MCF 10A (cell line): ENCODE data around the gene SPIC. TPM values are rescaled to one million over a fixed set of nuclear protein-coding genes. Genes with fewer than 3 reads are reported as not detected.

ENCODE experiments used
- Bru-seq: library from RNA; stranded (reverse); fragments of 400-500 nt; gene quantifications from one replicate; lab custom pipeline; 2021; lab: Mats Ljungman, UMichigan
- BruChase-seq, 2 experiments: library from RNA; stranded (reverse); fragments of 400-500 nt; gene quantifications; one replicate each; lab custom pipeline; 2021; lab: Mats Ljungman, UMichigan
- BruUV-seq: library from RNA; stranded (reverse); fragments of 400-500 nt; replicated peaks from 2 replicates; lab custom pipeline; 2021; lab: Mats Ljungman, UMichigan
- CTCF ChIA-PET: fragments of 300-600 bp; sonication (Branson Sonifier 250); formaldehyde crosslinking; extraction: SDS; loops from one replicate; lab custom pipeline; 2021; ENCODE audit warnings: antibody characterized with exemption, inconsistent platforms; lab: Yijun Ruan, JAX
- POLR2A ChIA-PET: fragments of 300-600, 350-650 bp; sonication (Branson Sonifier 250); formaldehyde crosslinking; extraction: SDS; loops from one replicate; lab custom pipeline; 2020; ENCODE audit warnings: antibody characterized with exemption, inconsistent platforms; lab: Yijun Ruan, JAX
- DNase-seq: peaks from one replicate; pipeline ENCODE4 v3.0.0-alpha.2; 2018; ENCODE audit not compliant: unreplicated experiment
- H3K27ac Mint-ChIP-seq: one replicate; pipeline ENCODE4 v1.8.0; 2022; ENCODE audit warnings: mild to moderate bottlenecking, low read depth, mixed read lengths; ENCODE audit not compliant: unreplicated experiment
- H3K27me3 Mint-ChIP-seq: one replicate; pipeline ENCODE4 v1.8.0; 2022; ENCODE audit warnings: mixed read lengths; ENCODE audit not compliant: insufficient read depth, unreplicated experiment
- H3K36me3 Mint-ChIP-seq: one replicate; pipeline ENCODE4 v1.8.0; 2022; ENCODE audit warnings: mild to moderate bottlenecking, moderate library complexity, mixed read lengths; ENCODE audit not compliant: insufficient read depth, unreplicated experiment
- H3K4me1 Mint-ChIP-seq: one replicate; pipeline ENCODE4 v1.8.0; 2022; ENCODE audit warnings: mixed read lengths; ENCODE audit not compliant: insufficient read depth, unreplicated experiment
- H3K4me3 Mint-ChIP-seq: one replicate; pipeline ENCODE4 v1.8.0; 2022; ENCODE audit warnings: mild to moderate bottlenecking, moderate library complexity, mixed read lengths; ENCODE audit not compliant: unreplicated experiment
- H3K9me3 Mint-ChIP-seq: one replicate; pipeline ENCODE4 v1.8.0; 2022; ENCODE audit warnings: mixed read lengths; ENCODE audit not compliant: unreplicated experiment
- intact Hi-C: fragments of 100-400 bp; cut with micrococcal nuclease; formaldehyde crosslinking; loops from 2 replicates; pipeline ENCODE4 v1.14.1; 2022
- long read RNA-seq: library from polyadenylated mRNA; stranded (forward); transcript quantifications from one replicate; pipeline ENCODE4 v2.0.0, GENCODE V29; 2022
- total RNA-seq: library from RNA; stranded (reverse); gene quantifications from 2 replicates; pipeline ENCODE4 v1.2.3, GENCODE V29; 2022
- TF ChIP-seq, protein P1 (sequence below): fragments of 200-600 bp; IDR thresholded peaks from one replicate; pipeline ENCODE4 v1.8.0; 2022; ENCODE audit warnings: antibody characterized with exemption, mild to moderate bottlenecking; ENCODE audit not compliant: unreplicated experiment

SPIC gene
- not detected in 2 replicates for total RNA-seq
- not detected for Bru-seq, nascent RNA
- percentile 7 among the genes with signal in this experiment for BruChase-seq, experiment 1, labeled RNA remaining after a 6-hour chase
- not detected for BruChase-seq, experiment 2, labeled RNA remaining after a 2-hour chase
- long read RNA-seq = 0 reads

DNA sequence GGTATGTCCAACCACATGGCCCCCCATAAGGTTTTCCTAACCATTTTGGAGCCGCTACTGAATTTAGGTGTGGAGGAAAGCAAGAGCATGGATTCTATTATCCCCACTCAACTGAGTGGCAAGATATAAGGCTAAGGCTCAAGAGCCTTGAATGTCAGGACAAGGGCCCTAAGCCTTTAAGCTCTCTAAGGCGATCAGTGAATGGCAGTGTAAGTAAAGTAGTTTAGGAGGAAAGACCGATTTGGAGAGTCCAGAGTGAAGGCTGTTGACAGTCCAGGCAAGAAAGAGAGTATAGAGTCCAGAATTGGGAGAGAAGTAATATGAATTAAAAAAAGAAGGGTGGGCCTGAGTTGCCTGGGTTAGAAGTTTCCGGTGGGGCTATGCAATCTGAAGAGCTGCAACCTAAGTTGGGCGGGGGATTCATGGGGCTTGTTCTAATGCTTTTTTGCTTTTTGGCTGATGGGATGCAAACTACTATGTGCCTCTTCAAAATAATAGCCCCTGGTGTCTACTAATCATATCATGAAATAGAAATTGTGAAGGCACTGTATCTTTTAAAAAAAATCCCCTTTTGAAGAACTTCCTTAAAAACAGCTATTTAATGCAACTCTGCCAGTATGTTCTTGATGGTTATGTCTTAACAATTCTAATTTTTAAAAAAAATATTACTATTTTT, at the start of gene SPIC:
SPIC (plus strand) TSS at position 626 of the 676 bp plus-strand sequence. CDS start 1,569 bp downstream, outside the sequence.
- Mint-ChIP-seq H3K9me3 (no peaks in the 10 kb centered on the region), H3K36me3 (no peaks in the 10 kb centered on the region), H3K4me3 (no peak within 1 kb of the TSS), H3K27me3 (no peaks in the 10 kb centered on the region), H3K27ac (no peak within 1 kb of the TSS), H3K4me1 (no peaks in the 10 kb centered on the region)
- TF ChIP-seq, protein P1, sequence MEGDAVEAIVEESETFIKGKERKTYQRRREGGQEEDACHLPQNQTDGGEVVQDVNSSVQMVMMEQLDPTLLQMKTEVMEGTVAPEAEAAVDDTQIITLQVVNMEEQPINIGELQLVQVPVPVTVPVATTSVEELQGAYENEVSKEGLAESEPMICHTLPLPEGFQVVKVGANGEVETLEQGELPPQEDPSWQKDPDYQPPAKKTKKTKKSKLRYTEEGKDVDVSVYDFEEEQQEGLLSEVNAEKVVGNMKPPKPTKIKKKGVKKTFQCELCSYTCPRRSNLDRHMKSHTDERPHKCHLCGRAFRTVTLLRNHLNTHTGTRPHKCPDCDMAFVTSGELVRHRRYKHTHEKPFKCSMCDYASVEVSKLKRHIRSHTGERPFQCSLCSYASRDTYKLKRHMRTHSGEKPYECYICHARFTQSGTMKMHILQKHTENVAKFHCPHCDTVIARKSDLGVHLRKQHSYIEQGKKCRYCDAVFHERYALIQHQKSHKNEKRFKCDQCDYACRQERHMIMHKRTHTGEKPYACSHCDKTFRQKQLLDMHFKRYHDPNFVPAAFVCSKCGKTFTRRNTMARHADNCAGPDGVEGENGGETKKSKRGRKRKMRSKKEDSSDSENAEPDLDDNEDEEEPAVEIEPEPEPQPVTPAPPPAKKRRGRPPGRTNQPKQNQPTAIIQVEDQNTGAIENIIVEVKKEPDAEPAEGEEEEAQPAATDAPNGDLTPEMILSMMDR = no peak
- DNase-seq = no peak
- ChIA-PET POLR2A (no interaction called here), CTCF (interaction anchor here (0.7 to 1.0 kb wide), 2 partner anchors 297 to 1131 kb away, joined by 3 to 5 read pairs; no protein-coding TSS in a partner anchor)
- no TSS peak for BruUV-seq
- intact Hi-C loops = no loop called here

DNA sequence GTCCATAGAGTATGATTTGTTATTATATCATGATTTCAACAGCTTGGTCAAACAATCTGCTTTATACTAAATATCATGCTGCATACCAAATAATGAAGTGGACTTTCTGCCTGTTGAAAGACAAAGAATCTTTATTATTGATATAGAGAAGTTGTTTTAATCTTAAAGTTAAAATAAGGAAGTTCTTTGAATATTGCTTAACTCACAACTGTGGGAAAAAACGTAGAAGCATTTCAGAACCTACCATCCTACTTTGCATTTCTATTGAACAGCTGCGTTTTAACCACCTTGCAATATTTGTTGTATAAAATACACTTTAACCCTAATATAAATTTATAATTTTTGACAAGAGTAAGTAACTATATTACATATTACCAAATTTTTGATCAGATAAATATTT, 44.7 kb upstream of the SPIC start:
- intact Hi-C loops = no loop called here
- Mint-ChIP-seq H3K9me3 (no peaks in the 10 kb centered on the region), H3K4me1 (no peaks in the 10 kb centered on the region), H3K27ac (no peak overlapping the region), H3K36me3 (no peaks in the 10 kb centered on the region), H3K27me3 (no peaks in the 10 kb centered on the region), H3K4me3 (no peak overlapping the region)
- POLR2A ChIA-PET = interaction anchor here (0.6 kb wide), 1 partner anchor 11 kb away, joined by 4 read pairs; no protein-coding TSS in a partner anchor
- DNase-seq = no peak
- CTCF ChIA-PET = interaction anchor here (0.9 to 1.6 kb wide), 2 partner anchors 15 to 409 kb away, joined by 3 to 5 read pairs; no protein-coding TSS in a partner anchor
- no TSS peak for BruUV-seq
- TF ChIP-seq, protein P1 = no peak

DNA sequence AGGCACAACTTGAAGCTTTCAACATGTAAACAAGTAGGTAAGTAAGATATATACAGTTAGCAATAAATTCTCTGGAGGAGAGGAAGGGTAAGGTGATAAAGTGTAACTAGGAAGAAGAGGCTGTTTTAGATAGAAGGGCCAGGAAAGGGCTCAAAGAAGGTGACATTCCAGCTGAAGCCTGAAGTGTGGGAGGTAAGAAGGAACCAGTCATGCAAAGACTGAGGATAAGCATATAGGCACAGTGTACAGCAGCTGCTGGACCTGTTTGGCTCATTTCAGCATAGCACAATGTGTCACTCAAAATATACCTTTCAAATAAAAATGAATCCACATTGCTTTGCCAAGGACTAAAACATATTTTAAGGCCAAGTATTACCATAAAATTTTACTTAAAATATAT, 39.0 kb upstream of the SPIC start:
- ChIA-PET POLR2A (no interaction called here), CTCF (interaction anchor here (0.6 kb wide), 2 partner anchors 53 to 694 kb away, joined by 3 read pairs; no protein-coding TSS in a partner anchor)
- Mint-ChIP-seq H3K9me3 (no peaks in the 10 kb centered on the region), H3K4me3 (no peak overlapping the region), H3K36me3 (no peaks in the 10 kb centered on the region), H3K27me3 (no peaks in the 10 kb centered on the region), H3K4me1 (no peaks in the 10 kb centered on the region), H3K27ac (no peak overlapping the region)
- no peak for DNase-seq
- TF ChIP-seq, protein P1 = no peak
- intact Hi-C loops = no loop called here
- no TSS peak for BruUV-seq

DNA sequence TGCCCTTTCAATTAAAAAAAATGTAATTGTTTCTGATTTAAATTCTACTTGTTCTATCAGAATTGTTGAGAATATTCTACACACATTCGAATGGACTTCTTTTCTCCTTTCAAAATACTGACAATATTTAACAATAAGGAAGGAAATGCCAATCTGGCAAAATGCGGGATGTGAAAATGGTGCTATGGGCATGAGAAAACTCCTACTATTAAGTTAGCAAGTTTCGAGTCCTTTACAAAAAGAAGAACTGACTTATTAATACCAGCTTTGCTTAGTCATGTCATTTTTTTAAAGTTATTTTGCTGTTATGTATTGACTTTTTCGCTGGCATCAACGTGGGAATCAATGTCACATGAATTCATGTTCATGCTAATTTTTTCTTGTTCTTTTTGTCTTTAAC, 35.9 kb upstream of the SPIC start:
- CTCF ChIA-PET = interaction anchor here (0.6 kb wide), 1 partner anchor 21 kb away, joined by 3 read pairs; no protein-coding TSS in a partner anchor
- no peaks in the 10 kb centered on the region for H3K9me3 Mint-ChIP-seq
- H3K36me3 Mint-ChIP-seq = no peaks in the 10 kb centered on the region
- intact Hi-C loops = no loop called here
- DNase-seq = no peak
- TF ChIP-seq, protein P1 = no peak
- H3K4me3 Mint-ChIP-seq = no peak overlapping the region
- H3K27ac Mint-ChIP-seq = no peak overlapping the region
- no peaks in the 10 kb centered on the region for H3K4me1 Mint-ChIP-seq
- POLR2A ChIA-PET = no interaction called here
- H3K27me3 Mint-ChIP-seq = no peaks in the 10 kb centered on the region
- no TSS peak for BruUV-seq
